Adrenal gland (tissue), 12 donors: ENCODE results near the gene TTLL1. TPM values are rescaled to one million over a fixed set of nuclear protein-coding genes. Genes with fewer than 3 reads are reported as not detected.

ENCODE experiments used
- DNase-seq, 7 donors: peaks; one replicate each; pipeline ENCODE4 v3.0.0-alpha.2; 2019 to 2020
- H3K27ac ChIP-seq, 5 donors: fragments of 200-600 bp; sonication (generic) in 4 of 5; 1 replicate in 3 of 5; 2 replicates in 2 of 5; pipeline versions ENCODE4 v1.5.1 to v1.8.0; 2016 to 2020; ENCODE audit warnings: mild to moderate bottlenecking in 1 of 5
- H3K27me3 ChIP-seq: fragments of 200-600 bp; 2 replicates; pipeline ENCODE4 v1.8.0; 2021
- H3K36me3 ChIP-seq, 2 donors: fragments of 200-600 bp; replicated peaks in 1 of 2; 1 replicate in 1 of 2; 2 replicates in 1 of 2; pipeline versions ENCODE4 v1.5.1 to v1.8.0; 2018 to 2022
- H3K4me1 ChIP-seq, 2 donors: fragments of 200-600 bp; replicated peaks in 1 of 2; 1 replicate in 1 of 2; 2 replicates in 1 of 2; pipeline versions ENCODE4 v1.5.1 to v1.8.0; 2018 to 2021
- H3K4me3 ChIP-seq, 4 donors: fragments of 200-600 bp; sonication (generic) in 3 of 4; one replicate each; pipeline ENCODE4 v1.5.1; 2016 to 2018
- H3K9me3 ChIP-seq, 3 donors: fragments of 200-600 bp; sonication (generic) in 1 of 3; replicated peaks in 1 of 3; 1 replicate in 2 of 3; 2 replicates in 1 of 3; pipeline versions ENCODE4 v1.5.1 to v1.8.0; 2016 to 2021
- POLR2A ChIP-seq, 2 donors: fragments of 450-650 bp; IDR thresholded peaks; one replicate each; pipeline ENCODE4 v1.6.1; 2017; ENCODE audit warnings: antibody characterized with exemption in 2 of 2, mild to moderate bottlenecking in 2 of 2, moderate library complexity in 1 of 2
- WGBS, 4 donors: extraction: QIAGEN DNeasy Blood & Tissue Kit in 2 of 4; methylation state at CpG; one replicate each; pipeline versions ENCODE4 v1.1.5 to v1.1.7; 2013 to 2017; 5-methylcytosine and 5-hydroxymethylcytosine counted together
- intact Hi-C, 2 donors: fragments of 100-400 bp; cut with DNase I; formaldehyde crosslinking; loops; one replicate each; pipeline versions ENCODE4 v1.14.1 to v1.15.0; 2022 to 2023
- polyA plus RNA-seq, 3 donors: library from polyadenylated mRNA; stranded (reverse); fragments of 200-250 nt in 2 of 3; fragments of 350-450 nt in 1 of 3; fragmentation: Illumina TruSeq in 1 of 3; extraction: RNeasy Lipid Tissue Mini Kit (QIAGEN cat#74804) in 1 of 3; gene quantifications; one replicate each; pipeline ENCODE4 v1.2.3, GENCODE V29; 2013 to 2014
- total RNA-seq, 9 donors: library from RNA; depleted of rRNA in 4 of 9; stranded (reverse); fragments of >200 nt in 4 of 9; fragments of 120-200 nt in 1 of 9; fragmentation: NEBNext Ultra II Directional in 1 of 9; extraction: Animal tissue kit (Norgen Biotek cat#: 25700) in 1 of 9; gene quantifications; one replicate each; pipeline versions ENCODE4 v1.1.0 to v1.2.4, GENCODE V29; 2013 to 2023
- TF ChIP-seq, protein P1 (sequence below), 6 experiments: fragments of 450-650 bp in 4 of 6; fragments of 200-600 bp in 2 of 6; sonication (generic) in 1 of 6; IDR thresholded peaks; 1 replicate in 5 of 6; 2 replicates in 1 of 6; pipeline versions ENCODE4 v1.5.1 to v1.8.0; 2016 to 2021; ENCODE audit warnings: antibody characterized with exemption in 6 of 6, mild to moderate bottlenecking in 2 of 6, moderate library complexity in 1 of 6
- donor health status: healthy with polysubstance abuse.
- donor health status: Bipolar disorder and iron deficiency.
- donor health status: DM: yes; HTN: yes; CAD: no.
- donor health status: DM: no; HTN: no; CAD: no.
- donor health status: DM: no; HTN: no; CAD: no.
- donor health status: DM: yes; HTN: yes; CAD: no.

TTLL1 gene
- total and polyA plus RNA-seq, 12 donors: 5.0 to 14.1 (median 8.3) TPM

DNA sequence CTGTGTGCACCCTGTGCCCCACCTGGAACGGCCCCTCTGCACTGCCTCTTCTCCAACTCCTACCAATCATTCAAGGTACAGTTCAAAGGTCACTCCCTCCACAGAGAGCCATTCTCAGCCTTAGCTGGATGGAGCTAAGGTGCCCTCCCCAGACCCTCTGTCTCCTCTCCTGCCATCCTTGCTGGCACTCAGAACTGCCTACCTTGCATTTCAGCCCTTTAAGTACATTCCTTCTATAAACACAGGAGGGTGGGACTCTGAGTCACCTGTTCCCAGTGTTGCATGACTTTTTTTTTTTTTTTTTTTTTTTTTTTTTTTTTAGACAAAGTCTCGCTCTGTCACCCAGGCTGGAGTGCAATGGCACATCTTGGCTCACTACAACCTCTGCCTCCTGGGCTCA lies 8.6 kb downstream of the TTLL1 start:
- Histone ChIP-seq H3K27ac (no peak overlapping the region), H3K4me1 (no peaks in the 10 kb centered on the region), H3K9me3 (no peaks in the 10 kb centered on the region), H3K27me3 (no peaks in the 10 kb centered on the region), H3K4me3 (no peak overlapping the region), H3K36me3 (no peaks in the 10 kb centered on the region)
- 80 to 97% (median 92%) methylated on average over 1 to 2 of the region's 2 CpGs for WGBS, 4 donors
- DNase-seq: no peak
- TF ChIP-seq, protein P1, sequence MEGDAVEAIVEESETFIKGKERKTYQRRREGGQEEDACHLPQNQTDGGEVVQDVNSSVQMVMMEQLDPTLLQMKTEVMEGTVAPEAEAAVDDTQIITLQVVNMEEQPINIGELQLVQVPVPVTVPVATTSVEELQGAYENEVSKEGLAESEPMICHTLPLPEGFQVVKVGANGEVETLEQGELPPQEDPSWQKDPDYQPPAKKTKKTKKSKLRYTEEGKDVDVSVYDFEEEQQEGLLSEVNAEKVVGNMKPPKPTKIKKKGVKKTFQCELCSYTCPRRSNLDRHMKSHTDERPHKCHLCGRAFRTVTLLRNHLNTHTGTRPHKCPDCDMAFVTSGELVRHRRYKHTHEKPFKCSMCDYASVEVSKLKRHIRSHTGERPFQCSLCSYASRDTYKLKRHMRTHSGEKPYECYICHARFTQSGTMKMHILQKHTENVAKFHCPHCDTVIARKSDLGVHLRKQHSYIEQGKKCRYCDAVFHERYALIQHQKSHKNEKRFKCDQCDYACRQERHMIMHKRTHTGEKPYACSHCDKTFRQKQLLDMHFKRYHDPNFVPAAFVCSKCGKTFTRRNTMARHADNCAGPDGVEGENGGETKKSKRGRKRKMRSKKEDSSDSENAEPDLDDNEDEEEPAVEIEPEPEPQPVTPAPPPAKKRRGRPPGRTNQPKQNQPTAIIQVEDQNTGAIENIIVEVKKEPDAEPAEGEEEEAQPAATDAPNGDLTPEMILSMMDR (IDR thresholded peaks at IDR 0.05): no peak
- no peak for TF ChIP-seq POLR2A (IDR thresholded peaks at IDR 0.05)
- intact Hi-C loops: loop anchor here in 1 of 2 donors (5.0 kb wide), 1 partner anchor 38 kb away; no protein-coding TSS in a partner anchor

DNA sequence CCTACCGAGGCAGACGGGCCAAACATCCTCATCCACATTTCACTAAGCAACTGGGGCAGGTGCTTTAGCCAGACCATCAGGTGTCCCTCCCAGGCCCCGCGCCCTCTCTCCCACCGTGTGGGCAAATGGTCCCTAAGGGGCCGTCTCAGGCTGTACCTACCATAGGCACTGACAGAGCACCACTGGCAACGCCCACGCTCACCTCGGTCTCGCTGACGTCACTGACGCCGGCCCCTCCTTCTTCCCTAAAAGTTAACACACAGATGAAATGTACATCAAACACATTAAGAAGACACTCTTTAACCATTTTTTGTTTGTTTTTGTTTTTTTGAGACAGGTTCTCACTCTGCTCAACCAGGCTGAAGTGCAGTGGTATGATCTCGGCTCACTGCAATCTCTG lies 9.4 kb downstream of the TTLL1 start:
- TF ChIP-seq POLR2A (IDR thresholded peaks at IDR 0.05): no peak
- TF ChIP-seq, protein P1 (IDR thresholded peaks at IDR 0.05): no peak
- Histone ChIP-seq H3K9me3 (no peaks in the 10 kb centered on the region), H3K36me3 (no peaks in the 10 kb centered on the region), H3K27ac (no peak overlapping the region), H3K4me1 (no peaks in the 10 kb centered on the region), H3K4me3 (no peak overlapping the region), H3K27me3 (no peaks in the 10 kb centered on the region)
- 92 to 96% (median 92%) methylated on average over 11 to 14 of the region's 14 CpGs for WGBS, 4 donors
- intact Hi-C loops: loop anchor here in 1 of 2 donors (5.0 kb wide), 1 partner anchor 37 kb away; no protein-coding TSS in a partner anchor
- DNase-seq: no peak

DNA sequence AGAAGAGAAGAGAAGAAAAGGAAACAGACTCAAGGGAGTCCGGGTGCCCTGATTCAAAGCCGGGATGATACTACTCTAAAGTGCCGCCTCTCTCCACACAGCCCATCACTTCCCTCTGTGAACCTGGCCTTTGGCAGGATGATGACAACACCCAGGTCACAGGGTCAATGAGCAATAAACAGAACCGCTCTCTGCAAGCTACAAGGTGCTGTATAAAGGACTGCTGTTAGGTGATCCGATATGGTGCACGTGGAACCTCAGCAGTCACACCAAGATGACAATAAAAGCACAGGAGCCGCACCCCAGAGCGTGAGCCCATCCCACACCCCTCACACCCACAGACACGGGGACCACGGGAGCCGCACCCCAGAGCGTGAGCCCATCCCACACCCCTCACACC lies 10.7 kb downstream of the TTLL1 start:
- H3K4me3 ChIP-seq: no peak overlapping the region
- WGBS, 4 donors: 84 to 95% (median 91%) methylated on average over 4 to 11 of the region's 12 CpGs

DNA sequence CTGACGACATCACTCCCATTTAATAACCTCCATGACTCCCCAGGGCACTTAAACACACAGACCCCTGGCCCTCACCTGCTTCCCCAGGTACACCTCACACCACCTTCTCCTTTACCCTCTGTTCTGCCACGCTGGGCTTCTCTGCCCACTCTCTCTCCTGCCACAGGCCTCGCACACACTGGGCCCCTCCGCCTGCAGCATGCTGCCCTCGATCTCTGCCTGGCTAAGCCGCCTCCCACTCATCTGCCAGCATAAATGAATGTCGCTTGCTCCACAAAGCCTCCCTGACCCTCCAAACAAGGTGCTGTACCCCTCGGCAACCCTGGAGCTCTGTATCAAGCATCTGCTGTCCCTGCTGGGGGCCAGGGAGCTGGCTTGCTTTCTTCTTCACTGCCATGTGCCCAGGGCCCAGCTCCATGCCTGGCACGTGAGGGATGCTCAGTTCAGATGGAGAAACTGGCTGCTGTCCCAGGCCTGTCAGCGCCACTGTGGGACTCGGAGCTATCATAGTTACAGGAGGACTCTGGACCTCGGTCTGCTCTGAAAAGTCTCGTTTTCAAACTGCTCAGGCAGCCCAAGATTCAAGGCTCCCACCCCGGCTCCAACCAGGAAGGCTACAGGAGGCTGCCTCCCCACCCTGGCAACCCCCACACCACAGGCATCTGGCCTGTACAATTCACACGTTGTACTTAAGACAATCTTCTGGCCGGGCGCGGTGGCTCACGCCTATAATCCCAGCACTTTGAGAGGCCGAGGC lies 11.9 kb downstream of the TTLL1 start:
- H3K27ac ChIP-seq: no peak overlapping the region
- H3K9me3 ChIP-seq: no peaks in the 10 kb centered on the region
- no peak for DNase-seq
- H3K36me3 ChIP-seq: no peaks in the 10 kb centered on the region
- no peaks in the 10 kb centered on the region for H3K4me1 ChIP-seq
- intact Hi-C loops: no loop called here
- 87 to 90% (median 88%) methylated on average over 12 to 20 of the region's 20 CpGs for WGBS, 4 donors
- H3K4me3 ChIP-seq: no peak overlapping the region
- TF ChIP-seq POLR2A (IDR thresholded peaks at IDR 0.05): no peak
- TF ChIP-seq, protein P1 (IDR thresholded peaks at IDR 0.05): no peak
- no peaks in the 10 kb centered on the region for H3K27me3 ChIP-seq

More for the DNA sequence above, 10.7 kb downstream of the TTLL1 start:
- H3K27me3 ChIP-seq: no peaks in the 10 kb centered on the region
- H3K36me3 ChIP-seq: no peaks in the 10 kb centered on the region
- H3K4me1 ChIP-seq: no peaks in the 10 kb centered on the region
- no peak overlapping the region for H3K27ac ChIP-seq
- intact Hi-C loops: no loop called here
- H3K9me3 ChIP-seq: no peaks in the 10 kb centered on the region
- TF ChIP-seq POLR2A (IDR thresholded peaks at IDR 0.05): no peak
- TF ChIP-seq, protein P1 (IDR thresholded peaks at IDR 0.05): no peak
- DNase-seq: no peak
